Measurements from ENCODE around the gene FLT3.

- TF ChIP-seq, protein P1, sequence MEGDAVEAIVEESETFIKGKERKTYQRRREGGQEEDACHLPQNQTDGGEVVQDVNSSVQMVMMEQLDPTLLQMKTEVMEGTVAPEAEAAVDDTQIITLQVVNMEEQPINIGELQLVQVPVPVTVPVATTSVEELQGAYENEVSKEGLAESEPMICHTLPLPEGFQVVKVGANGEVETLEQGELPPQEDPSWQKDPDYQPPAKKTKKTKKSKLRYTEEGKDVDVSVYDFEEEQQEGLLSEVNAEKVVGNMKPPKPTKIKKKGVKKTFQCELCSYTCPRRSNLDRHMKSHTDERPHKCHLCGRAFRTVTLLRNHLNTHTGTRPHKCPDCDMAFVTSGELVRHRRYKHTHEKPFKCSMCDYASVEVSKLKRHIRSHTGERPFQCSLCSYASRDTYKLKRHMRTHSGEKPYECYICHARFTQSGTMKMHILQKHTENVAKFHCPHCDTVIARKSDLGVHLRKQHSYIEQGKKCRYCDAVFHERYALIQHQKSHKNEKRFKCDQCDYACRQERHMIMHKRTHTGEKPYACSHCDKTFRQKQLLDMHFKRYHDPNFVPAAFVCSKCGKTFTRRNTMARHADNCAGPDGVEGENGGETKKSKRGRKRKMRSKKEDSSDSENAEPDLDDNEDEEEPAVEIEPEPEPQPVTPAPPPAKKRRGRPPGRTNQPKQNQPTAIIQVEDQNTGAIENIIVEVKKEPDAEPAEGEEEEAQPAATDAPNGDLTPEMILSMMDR (IDR thresholded peaks at IDR 0.05 in 8 of 11, conservative IDR thresholded peaks at IDR 0.05 in 3 of 11), result no peak
- no peak for TF ChIP-seq POLR2AphosphoS5 (IDR thresholded peaks at IDR 0.05)
Measured at GRCh38 chr13:27980280-27980998, 119.9 kb downstream of the FLT3 start.
